HG03025 (cell line): ENCODE measurements around the gene GREM2.

Experiments
- ATAC-seq: cut with Tn5 transposase; IDR thresholded peaks from one replicate; pipeline ENCODE4 v1.9.1; 2021; ENCODE audit warnings: mild to moderate bottlenecking, moderate library complexity; ENCODE audit not compliant: unreplicated experiment, low FRiP score

The GREM2 gene

DNA sequence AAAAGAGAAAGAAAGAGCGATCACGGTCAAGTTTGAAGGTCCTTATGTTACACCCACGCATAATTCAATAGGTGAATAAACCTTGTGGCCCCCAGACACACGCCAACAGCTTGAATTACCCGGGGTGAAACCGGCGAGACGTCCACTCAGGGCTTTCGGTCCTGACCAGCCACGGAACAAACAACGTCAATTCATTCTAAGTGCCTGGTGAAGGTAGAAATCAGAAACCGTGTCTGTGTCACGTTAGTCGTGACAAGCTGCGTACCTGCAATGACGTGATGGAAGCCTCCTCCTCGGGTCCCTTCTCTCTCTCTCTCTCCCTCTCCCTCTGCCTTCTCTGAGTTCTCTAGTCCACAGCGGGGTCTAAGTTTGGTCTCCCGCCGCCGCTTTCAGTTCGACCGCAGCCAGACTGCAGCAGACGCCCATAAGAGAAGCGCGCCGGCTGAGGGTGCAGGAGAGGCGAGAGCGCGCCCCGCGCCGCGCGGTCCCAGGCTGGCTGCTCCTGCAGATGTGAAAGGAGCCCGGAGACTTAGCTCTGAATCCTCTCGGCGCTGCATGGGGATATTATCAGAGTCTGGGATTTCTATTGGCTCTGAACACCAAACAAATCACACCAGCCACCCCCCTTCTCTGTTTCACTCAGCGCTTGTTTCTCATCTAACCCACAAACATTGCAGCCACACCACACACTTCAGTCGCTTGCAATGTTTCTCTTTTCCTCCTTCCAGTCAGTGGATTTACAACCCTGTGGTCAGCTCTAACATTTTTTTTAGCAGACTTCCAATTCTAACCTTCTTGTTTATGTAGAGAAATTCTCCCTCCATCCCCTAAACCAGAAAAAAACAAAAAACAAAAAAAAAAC, at the start of gene GREM2:
Gene GREM2 (minus strand): TSS at position 537 of the 862 bp plus-strand sequence. CDS start 118,680 bp downstream, outside the sequence.
- no peak for ATAC-seq

DNA sequence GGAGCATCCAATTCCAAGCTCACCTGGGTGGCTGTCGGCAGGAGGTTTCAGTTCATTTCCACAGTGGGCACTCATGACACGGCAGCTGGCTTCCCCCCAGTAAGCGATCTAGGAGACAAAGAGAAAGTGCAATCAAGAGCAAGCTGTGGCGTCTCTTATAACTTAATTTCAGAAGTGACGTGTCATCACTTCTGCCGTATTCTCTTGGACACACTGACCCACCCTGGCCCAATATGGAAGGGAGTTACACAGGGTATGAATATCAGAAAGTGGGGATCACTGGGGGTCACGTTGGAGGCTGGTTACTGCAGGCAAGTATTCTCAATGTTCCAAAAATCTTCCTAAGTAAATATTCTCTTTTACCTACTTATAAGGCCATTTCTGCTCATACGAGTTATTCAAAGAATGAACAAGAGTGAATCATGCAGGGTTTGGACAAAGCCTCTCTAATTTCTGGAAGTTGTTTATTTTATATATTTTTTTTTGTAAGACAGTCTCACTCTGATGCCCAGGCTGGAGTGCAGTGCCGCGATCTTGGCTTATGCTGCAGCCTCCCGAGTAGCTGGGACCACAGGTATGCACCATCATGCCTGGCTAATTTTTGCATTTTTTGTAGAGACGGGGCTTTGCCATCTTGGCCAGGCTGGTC, 46.5 kb upstream of the GREM2 start:
- no peak for ATAC-seq

DNA sequence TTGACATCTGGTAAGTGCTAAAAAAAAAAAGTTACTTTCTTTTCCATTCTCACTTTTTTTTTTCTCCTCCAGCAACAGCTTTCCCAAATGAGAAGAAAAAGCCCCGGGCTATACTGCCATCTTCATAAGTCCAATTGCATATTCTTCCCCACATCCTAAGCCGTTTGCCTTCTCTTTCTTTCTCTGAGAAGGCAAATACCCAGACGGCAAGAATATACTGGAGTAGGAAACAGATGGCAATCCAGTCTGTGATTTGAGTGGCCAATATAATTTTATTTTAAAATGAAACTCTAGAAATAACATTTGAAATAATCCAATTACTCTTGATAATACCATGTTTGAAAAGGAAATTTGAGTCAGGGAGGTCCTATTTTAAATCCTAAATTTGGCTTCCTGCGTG, 44.6 kb upstream of the GREM2 start:
- no peak for ATAC-seq

DNA sequence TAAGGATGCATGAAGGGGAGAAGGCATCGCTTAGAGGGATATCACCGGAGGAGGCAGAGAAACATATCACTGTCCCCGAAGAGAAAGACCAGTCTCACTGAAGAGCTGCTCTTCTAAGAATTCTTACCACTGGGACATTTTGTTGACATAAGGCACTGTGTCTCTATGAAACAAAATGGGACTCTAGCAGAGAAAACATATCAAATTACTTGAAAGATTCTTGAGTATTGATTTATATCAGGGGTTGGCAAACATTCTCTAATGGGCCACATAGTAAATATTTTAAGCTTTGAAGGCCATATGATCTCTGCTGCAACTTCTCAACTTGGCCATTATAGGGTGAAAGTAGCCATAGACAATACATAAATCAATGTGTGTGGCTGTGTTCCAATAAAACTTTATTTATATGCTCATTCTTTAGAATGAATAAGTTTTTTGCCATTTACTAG, 41.0 kb upstream of the GREM2 start:
- ATAC-seq, result no peak

DNA sequence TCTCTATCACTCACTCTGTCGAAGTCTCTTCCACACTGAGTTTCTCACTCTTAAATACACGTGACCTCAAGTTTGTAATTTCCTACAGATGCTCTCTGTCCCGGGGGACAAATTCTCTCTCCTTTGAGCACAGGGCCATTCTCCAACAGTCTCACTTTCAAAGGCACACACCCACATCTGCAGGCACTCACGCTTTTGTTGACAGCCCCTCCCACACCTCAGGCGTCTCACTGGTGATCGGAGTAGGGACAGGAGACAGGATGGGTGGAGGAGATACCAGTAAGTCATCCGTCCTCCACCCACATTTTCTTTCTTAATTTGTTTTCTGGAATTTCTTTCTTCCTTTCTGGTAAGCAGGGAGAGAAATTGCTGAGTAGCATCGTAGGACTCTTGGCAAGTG, 40.6 kb upstream of the GREM2 start:
- no peak for ATAC-seq

DNA sequence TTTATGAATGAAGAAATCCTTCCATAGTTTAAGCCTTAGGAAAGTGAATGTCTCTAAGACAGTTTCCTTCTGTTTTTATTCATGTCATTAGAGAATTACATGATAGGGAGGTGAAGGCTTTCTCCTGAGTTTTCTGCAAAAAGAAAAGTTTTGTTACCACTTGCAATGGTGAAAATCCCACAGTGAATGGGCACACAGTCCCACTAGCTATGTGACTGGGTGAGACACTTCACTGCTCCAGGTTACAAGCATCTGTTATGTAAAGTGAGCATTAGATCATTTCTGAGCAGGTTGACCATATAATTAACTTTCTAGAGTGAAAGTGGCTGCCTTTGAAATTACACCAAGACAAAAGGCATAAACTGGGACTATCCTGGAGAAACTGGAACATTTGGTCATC, 38.9 kb upstream of the GREM2 start:
- ATAC-seq, result no peak

DNA sequence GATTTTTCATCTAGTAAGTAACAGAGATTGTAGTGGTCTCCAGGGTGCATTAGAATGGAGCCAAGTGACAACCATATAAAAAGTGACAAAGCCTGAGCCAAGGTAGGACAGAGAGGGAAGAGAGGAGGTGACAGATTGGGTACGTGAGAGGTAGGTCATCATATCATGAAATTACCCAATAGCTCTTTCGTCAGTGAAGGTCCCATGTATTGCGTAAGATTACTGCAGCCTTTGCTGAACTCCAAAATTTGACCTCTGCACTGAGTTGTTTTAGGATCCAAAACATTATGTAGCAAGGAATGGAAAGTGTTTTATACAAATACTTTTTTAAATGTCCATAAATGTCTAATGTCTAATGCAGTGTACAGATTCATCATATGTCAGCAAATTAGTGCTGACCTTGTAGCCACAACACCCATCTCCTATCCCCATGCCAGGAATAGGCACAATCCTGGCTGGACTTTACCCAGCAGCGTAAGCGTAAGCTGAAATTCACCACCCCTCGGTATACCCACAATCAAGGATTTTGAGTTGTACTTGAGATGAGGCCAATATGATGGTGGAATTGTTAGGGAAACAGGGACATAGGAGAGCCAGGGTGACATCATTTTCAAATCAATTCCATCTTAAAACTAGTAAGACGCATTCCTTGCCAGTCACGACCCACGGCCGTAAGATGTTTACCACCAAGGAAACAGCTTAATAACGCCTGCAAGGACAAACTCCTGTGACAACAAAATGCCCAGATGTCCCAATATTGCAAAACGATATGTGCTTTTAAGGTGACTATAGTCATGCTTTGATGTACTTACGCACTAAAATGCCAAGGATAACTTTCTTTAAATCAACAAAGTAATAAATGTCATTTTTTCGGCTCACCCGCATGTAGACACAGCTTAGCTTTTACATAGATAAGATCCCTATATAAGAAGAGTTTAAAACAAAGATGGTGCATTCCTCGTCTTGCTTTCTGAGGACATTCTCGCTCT, 38.1 kb upstream of the GREM2 start:
- no peak for ATAC-seq

DNA sequence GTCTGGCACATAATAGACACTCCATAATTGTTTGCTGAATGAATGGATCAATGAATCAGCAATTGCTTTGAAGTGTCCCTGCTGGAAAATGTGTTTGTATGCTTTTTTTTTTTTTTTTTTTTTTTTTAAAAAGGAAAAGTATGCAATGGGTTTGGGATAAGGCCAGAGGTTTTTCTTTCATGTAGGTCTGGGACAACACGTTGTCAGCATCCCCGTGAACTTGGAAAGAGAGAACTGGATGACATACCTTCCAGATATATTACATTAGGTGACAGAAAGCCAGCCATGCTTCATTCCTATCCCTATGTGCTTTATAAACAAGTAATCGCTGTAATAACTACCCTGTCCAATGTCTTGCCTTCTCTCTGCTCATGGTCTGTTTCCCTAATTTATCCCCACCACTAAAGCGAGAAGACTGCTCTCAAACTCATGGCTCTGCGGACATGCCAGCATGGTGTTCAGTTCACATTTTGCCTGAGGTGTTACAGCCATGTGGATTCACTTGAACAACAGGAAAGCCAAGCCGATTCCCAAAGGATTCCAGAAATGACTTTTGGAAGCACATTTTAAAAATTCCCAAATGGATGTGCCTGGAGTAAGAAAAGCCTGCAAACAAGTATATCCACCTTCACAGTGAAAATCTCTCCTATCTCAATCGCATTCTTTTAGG, 34.8 kb upstream of the GREM2 start:
- no peak for ATAC-seq

DNA sequence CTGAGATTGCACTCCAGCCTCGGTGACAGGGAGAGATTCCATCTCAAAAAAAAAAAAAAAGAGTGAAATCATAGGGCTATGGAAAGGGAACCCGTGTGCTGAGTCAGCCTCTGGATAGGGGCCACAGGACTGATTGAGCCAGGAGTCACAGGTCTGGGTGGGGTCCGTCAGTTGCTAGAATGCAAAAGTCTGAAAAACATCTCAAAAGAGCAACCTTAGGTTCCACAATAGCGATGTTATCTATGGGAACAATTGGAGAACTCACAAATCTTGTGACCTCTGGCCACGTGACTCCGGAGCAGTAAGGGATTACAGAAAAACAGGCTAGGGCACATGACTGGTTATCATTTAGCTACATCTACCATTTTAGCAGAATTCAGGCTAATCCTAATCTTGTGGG, 32.8 kb upstream of the GREM2 start:
- ATAC-seq, result no peak

DNA sequence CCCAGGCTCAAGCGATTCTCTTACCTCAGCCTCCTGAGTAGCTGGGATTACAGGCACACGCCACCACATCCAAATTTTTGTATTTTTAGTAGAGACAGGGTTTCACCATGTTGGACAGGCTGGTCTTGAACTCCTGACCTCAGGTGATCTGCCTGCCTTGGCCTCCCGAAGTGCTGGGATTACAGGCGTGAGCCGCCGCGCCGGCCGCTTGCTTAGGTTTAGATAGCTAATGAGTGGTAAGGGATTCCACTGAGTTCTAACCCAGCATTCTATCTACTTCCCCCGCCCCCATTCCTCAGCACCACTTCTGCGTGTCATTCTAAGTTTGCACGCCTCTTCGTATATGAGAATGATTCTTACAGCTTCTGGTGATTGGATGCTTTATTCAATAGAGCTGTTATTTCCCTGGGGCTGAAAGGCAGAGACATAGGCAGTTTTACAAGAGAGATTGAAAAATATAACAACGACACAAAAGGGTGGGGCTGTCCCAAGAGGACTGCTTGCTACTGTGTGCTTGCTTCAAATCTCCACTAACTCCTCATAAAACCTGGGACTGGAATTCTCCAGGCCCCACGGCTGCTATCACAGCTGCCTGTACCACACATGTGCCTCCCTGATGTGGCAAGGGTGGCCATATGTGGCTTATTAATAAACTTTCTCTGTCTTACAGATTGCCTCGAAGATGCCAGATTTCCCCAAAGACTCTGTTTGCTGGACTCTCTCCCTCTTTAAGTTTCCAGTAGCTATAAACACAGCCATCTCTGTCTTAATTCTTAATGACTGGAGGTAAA, 23.7 kb upstream of the GREM2 start:
- ATAC-seq, result no peak

DNA sequence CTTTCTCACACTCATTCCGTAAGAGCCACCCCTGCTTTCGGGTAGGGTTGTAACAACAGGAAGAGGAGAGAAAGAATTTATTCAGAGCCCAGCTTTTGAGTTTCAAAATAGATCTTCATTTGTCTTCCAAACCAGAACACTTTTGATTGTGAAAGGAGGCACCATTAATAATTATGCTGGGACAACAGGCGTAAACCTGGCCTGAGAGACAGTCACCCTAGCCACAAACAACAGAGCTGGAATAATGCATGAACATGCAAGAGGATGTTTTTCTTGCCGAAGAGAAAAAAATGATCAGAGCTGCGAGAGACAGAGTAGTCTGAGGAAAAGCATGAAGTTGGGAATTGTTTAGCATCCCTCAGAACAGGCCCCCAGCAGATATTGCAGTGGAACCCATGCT, 18.5 kb upstream of the GREM2 start:
- no peak for ATAC-seq

DNA sequence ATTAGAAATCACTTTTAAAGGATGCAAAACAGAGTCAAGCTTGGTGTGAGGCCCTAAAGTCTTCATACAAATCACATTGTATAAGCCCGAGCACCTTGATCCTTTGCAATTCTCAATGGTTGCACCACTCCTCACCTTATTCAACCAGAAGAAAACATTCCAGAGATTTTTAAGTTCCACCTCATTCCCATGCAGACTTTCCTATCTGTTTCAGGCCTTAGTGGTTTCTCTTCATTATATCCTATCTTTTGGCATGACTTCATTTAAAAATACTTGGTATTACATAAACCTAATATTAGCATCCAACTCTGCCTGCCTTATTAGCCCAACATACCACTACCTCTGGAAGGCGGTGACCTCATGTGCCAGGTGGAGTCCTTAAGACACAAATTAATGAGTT, 9.3 kb upstream of the GREM2 start:
- ATAC-seq, result no peak

DNA sequence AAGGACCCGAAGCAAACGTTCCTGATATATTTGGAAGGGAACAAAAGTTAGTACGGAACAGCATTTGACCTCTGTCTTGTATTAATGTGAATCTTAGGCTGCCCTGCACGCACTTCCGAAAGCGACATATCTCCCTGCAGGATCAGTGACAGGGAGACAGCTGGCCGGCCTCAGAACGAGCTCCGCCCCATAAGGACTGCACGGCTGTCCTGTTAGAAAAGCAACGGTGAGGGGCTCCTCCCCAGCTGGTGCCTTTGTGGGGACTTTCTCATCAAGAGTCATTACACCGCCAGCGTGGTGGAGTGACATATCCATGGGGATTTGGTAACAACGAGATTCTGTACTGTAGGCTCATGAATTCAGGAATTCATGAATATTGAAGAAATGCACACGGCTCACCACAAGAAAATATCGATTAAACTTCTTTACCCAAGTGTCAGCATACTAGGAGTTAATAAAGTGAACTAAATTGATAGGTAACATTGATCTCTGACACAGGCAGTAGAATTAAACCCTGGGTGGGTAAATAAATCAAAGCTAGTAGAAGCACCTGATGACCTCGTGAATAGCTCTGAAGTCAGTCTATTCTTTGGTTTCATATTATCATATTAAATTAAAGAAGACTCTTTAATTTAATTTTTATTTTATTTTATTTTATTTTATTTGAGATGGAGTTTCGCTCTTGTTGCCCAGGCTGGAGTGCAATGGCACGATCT, 8.1 kb upstream of the GREM2 start:
- ATAC-seq, result no peak

DNA sequence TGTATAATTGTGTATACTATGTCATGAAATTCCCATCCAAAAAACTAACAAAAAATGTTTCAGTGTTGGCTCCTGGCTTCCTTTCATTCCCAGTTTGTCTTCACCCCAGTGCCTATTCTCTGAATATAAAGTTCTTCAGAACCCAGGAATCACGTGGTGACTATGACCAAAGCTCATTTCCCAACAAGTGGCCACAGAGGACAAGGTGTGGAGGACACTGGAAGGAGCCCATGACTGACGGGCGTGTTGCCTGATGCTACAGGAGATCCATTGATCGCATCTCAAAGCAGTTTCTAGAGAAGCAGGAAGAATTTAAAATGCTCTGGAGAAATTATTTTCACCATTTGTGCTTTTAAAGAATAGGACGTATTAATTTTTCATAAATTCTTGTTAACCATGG, 7.4 kb upstream of the GREM2 start:
- no peak for ATAC-seq

DNA sequence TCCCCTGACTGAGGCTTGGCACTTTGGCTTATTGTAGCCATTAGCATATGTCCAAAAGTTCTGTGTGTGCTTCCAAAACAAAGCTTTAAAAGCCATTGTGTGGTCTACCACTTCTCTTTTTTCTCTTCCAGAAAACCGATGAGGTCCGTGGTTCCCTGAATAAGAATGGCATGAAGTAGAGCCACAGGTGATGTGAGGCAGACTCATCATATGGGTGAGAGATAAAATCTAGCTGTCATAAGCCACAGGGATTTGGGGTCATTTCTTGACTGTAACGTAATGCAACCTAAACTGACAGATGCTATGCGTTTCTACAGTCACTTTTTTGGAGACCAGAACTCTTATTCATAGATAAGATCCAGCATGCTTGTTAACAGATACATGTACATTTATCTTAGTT, 7.0 kb upstream of the GREM2 start:
- ATAC-seq, result no peak

DNA sequence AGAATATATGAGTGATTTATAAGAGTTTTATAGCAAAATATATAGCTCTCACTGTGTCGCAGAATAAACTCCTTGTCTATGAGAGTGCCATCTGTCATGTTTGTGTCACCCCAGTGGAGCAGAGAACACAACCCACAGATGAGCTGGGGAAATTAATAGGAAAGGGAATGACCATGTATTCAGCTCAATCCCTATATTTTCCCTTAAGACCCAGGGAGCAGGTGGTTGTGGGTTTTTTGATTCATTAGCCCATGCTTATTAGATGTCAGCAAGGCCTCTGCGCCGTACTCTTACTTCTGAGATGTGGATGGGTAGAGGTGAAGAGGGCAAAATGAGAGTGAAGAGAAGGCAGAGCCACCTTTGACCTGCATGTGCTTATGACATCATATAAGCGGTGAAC, 4.1 kb upstream of the GREM2 start:
- no peak for ATAC-seq

DNA sequence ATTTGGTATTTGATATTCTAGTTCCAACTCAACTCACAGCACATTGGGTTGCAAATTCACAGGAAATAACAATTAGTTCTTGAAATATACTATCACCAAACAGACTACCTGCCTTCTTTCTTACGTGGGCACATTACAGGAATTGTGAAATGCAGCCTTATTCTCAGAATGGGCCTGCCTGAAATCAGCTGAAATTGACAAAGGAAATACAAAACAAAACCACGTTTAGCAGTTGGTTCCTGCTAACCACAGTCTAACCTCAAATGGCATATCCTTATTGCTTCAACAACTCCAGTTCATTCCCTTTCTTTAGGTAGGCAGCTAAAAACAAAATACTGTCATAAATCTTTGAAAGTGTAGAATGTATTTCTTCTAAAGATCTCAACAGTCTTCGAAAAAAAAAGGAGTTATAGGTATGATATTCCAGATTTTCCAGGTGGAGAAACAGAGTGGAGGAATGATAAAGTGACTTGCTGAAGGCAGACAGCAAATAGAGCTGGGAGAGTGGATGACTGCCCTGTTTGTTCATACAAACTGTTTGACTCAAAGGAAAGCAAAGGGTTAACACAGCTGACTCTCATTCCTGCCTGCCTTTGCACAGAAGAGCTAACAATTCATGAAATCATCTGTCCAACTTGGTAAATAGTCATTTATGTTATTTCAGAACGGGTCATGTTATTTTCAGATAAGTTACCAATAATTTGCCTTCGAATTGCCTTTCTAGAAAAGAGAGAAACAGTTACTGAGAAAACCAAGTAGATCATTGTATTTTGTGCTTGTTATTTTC, 1.6 kb upstream of the GREM2 start:
- ATAC-seq, result no peak

DNA sequence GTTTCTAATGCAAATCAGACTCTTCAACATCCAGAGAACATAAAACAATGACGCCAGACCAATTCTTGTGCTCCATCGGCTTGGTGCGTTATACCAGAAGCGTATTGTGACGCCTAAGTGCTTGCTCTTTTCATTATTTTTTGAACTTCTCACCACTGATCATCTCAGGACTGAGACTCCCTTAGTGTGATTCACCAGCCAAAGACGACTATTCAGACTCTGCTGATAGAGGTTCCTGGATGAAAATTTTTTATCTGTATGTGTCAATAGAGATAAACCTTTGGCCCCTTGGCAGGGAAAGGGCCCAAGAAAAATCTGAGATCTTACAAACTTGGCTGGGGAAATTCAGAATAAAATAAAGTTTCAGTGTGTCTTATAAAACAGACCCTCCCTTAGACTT, 856 bp upstream of the GREM2 start:
- ATAC-seq, result no peak
